HG02870 (cell line): ENCODE measurements around the gene TAF1.
"Not testable (repeated sequence)": the region's sequence is repeated elsewhere in the genome, so short reads cannot be mapped to it uniquely, and the experiment has no call there.

Experiments used
- ATAC-seq: cut with Tn5 transposase; IDR thresholded peaks from one replicate; pipeline ENCODE4 v1.9.1; 2021; ENCODE audit warnings: mild to moderate bottlenecking, moderate library complexity; ENCODE audit not compliant: unreplicated experiment

The TAF1 gene, protein sequence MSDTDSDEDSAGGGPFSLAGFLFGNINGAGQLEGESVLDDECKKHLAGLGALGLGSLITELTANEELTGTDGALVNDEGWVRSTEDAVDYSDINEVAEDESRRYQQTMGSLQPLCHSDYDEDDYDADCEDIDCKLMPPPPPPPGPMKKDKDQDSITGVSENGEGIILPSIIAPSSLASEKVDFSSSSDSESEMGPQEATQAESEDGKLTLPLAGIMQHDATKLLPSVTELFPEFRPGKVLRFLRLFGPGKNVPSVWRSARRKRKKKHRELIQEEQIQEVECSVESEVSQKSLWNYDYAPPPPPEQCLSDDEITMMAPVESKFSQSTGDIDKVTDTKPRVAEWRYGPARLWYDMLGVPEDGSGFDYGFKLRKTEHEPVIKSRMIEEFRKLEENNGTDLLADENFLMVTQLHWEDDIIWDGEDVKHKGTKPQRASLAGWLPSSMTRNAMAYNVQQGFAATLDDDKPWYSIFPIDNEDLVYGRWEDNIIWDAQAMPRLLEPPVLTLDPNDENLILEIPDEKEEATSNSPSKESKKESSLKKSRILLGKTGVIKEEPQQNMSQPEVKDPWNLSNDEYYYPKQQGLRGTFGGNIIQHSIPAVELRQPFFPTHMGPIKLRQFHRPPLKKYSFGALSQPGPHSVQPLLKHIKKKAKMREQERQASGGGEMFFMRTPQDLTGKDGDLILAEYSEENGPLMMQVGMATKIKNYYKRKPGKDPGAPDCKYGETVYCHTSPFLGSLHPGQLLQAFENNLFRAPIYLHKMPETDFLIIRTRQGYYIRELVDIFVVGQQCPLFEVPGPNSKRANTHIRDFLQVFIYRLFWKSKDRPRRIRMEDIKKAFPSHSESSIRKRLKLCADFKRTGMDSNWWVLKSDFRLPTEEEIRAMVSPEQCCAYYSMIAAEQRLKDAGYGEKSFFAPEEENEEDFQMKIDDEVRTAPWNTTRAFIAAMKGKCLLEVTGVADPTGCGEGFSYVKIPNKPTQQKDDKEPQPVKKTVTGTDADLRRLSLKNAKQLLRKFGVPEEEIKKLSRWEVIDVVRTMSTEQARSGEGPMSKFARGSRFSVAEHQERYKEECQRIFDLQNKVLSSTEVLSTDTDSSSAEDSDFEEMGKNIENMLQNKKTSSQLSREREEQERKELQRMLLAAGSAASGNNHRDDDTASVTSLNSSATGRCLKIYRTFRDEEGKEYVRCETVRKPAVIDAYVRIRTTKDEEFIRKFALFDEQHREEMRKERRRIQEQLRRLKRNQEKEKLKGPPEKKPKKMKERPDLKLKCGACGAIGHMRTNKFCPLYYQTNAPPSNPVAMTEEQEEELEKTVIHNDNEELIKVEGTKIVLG (N-terminal part only)

DNA sequence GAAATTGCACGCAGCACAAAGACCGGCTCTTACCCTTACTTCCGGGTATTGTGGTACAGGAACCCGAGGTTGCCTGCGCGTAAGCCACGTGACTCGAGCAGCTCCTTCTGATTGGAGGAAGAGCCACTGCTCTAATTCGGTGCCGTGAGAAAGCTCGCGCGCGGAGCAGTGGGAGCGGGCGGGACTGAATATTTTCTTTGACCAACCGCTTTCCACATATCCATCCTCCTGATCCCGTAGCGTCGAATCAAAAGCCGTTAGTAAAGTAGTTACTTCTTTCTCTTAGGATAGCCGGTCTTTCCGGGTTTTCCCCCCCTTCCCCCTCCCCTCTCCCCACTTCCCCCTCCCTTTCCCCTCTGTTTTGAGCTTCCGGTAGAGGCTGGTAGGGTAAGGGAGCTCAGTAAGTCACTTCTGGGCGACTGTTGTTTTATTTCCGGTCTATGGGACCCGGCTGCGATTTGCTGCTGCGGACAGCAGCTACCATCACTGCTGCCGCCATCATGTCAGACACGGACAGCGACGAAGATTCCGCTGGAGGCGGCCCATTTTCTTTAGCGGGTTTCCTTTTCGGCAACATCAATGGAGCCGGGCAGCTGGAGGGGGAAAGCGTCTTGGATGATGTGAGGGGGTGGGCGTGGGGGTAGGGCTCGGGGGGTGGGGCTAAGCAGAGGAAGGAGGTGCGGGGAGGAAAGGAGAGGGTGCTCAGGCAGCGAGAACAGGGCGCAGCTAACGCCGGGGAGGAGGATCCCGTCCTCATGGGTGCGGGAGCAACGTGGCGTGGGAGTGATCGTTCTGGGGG lies at the start of gene TAF1:
Gene TAF1, plus strand, starts transcription at position 483 of the 799 bp plus-strand sequence. Its CDS starts 18 bp downstream, at position 501.
- peak; percentile 84 for ATAC-seq

DNA sequence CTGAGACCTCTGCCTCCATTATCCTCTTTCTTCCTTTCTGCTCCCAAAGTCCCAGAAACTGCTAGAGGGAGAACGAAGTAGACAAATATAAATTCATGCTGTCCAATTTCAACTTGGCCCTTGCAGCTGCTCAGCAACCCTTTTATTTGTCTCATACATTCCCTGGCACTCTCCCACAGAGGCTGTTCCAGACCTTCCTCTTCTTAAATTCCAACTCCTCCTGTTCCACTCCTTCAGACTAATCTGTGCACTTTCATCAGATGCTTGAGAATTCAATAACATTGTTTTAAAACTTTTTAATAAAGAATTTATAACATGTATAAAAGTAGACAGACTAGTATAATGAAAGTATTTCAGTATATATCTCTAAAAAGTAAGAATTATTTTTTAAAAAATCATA lies 49.2 kb upstream of the TAF1 start:
- not testable (repeated sequence) for ATAC-seq

DNA sequence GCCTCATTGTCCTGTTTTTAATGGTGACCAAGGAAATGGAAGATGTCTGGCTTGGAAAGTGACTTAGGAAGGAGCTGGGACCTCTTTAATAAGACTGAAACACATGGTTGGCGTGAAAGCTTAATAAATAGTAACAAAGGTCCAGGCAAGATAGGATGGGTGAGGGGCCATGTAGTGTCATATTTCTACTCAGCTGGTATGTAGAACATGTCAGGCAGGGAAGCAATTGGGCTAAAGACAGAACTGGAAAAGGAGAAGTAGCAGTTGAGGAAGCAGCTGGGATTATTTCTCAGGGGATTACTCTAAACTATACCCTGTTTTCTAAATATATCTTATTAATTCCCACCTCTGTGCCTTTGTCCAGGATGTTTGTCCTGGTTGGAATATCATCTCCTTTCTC lies 46.0 kb upstream of the TAF1 start:
- no peak for ATAC-seq

DNA sequence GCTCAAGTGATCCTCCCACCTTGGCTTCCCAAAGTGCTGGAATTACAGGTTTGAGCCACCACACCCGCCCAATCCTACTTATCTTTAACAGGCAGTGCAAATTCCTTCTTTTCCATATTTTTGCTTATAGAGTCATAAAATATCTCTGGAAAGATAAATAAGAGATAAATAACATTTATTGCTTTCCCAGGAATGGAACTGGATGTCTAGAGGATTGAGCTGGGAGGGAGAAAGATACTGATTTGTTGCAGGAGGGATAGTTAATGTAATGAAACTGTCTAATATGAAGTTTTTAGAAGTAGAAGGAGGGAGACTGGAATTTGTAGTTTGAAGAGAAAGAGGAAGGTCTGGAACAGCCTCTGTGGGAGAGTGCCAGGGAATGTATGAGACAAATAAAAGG lies 44.4 kb upstream of the TAF1 start:
- no peak for ATAC-seq

DNA sequence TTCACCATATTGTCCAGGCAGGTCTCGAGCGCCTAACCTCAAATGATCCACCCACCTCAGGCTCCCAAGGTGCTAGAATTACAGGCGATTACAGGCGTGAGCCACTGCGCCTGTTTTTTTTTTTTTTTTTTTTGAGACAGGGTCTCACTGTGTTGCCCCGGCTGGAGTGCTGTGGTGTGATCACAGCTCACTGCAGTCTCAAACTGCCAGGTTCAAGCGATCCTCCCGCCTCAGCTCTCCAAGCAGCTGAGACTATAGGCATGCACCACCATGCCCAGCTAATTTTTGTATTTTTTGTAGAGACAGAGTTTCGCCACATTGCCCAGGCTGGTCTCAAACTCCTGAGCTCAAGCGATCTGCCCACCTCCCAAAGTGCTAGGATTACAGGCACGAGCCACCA lies 41.7 kb upstream of the TAF1 start:
- ATAC-seq: not testable (repeated sequence)

DNA sequence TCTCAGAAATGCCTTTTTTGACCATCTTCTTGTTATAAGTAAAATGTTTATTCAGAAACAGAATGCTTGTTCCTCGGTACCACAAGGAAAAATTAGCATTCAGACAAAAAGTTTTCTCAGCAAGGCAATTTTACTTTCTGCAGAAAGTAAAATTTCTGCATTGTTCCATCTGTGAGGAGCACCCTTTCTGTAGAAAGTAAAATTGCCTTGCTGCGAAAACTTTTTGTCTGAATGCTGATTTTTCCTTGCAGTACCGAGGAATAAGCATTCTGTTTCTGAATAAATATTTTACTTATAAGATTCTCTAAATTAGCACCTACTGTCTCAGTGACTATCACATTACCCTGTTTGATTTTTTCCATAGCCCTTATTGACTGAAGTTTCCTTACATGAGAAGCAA lies 39.8 kb upstream of the TAF1 start:
- no peak for ATAC-seq

DNA sequence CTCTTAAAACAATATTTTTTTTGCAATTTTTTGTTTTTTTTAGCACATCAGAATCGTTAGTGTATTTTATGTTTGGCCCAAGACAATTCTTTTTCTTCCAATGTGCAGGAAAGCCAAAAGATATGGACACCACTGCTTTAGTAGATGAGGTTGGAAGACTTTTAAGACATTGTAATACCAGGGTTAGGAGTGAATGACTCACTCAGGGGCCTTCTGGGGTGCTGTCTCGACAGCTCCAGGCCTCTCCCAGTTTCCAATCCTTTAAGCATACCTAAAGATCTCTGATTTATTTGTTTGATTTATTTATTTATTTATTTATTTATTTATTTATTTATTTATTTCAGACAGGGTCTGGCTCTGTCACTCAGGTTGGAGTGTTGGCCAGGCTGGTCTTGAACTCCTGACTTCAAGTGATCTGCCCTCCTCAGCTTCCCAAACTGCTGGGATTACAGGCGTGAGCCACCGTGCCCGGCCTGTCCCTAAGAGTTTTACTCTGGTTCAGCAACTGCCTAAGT lies 16.9 kb upstream of the TAF1 start:
- not testable (repeated sequence) for ATAC-seq

DNA sequence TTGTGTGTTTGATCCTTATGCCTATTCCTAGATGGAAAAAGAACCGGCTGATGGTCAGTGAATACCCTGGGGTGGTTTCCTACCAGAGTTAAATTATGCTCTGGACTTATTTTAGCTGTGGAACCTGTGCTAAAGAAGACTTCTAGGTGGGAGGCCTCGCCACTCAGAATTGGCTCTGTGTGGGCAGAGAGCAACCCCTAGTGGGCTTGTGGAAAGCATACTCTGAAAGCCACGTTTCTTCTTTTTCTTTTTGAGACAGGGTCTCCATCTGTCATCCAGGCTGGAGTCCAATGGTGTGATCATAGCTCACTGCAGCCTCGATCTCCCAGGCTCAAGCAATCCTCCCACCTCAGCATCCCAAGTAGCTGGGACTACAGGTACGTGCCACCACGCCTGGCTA lies 16.3 kb upstream of the TAF1 start:
- not testable (repeated sequence) for ATAC-seq

DNA sequence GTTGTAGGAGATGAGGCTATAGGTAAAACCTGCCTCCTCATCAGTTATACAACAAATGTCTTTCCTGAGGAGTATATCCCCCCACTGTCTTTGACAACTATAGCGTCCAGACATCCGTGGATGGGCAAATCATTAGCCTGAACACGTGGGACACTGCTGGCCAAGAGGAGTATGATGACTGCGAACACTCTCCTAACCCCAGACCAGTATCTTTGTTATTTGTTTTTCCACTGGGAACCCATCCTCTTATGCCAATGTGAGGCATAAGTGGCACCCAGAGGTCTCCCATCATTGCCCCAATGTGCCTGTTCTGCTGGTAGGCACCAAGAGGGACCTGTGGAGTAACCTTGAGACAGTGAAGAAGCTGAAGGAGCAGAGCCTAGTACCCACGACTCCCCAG lies 13.7 kb upstream of the TAF1 start:
- not testable (repeated sequence) for ATAC-seq

- ATAC-seq: no peak
Observed at GRCh38 chrX:71364221-71364620, 1.9 kb upstream of the TAF1 start.

DNA sequence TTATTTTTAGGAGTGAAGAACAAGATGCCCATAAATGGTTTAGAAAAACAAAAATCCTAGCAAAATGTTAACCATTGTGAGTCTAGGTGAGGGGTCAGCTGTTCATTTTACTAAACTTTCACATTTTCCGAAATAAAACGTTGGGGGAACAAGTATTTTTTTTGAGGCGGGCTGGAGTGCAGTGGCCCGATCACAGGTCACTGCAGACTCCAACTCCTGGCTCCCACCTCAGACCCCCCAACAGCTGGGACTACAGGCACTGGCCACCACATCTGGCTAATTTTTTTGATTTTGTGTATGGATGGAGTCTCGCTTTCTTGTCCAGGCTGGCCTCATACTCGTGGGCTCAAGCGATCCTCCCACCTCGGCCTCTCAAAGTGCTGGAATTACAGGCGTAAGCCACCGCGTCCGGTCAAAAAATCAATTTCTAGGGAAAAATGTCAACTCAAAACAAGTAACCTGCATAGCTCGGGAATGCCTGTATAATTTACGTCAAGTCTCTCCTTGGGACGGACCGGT lies 742 bp upstream of the TAF1 start:
- ATAC-seq: no peak

DNA sequence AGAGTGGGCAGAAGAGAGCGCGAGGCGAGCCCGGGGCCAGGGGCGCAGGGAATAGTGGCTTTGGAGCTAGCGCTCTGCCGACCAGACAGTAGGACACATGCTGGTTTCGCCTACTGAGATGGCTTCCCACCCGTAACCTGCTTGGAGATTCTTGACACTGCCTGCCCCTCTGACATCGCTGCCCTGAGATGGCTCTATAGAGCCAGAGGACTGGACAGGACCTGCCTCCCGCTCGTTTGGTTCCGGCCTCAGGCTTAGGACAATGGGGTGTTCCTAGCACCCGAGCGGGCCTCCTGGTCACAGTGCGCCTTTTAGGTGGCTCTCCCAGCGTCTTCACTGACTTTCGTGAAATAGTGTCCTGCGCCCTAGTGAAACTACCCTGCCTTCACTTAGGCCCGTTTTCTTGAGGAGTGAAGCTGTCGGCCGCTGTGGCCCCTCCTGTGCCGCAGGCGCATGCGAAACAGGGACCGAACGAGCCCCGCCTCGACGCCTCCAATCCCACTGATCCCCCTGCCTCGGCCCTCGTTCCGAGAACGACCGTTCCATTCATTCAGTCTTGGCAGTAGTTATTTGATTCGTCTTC lies 608 bp downstream of the TAF1 start:
- ATAC-seq: peak; percentile 8

DNA sequence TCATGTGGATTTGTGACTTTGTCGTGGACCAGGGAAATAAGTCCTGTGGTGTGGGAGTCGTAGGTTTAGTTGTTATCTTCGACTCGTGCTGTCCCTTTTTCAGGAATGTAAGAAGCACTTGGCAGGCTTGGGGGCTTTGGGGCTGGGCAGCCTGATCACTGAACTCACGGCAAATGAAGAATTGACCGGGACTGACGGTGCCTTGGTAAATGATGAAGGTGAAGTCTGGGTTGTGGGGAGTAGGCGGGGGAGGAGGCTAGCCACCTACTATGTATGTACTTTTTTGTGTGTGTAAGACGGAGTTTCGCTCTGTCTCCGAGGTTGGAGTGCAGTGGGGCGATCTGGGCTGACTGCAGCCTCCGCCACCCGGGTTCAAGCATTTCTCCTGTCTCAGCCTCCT lies 1.2 kb downstream of the TAF1 start:
- ATAC-seq: no peak

DNA sequence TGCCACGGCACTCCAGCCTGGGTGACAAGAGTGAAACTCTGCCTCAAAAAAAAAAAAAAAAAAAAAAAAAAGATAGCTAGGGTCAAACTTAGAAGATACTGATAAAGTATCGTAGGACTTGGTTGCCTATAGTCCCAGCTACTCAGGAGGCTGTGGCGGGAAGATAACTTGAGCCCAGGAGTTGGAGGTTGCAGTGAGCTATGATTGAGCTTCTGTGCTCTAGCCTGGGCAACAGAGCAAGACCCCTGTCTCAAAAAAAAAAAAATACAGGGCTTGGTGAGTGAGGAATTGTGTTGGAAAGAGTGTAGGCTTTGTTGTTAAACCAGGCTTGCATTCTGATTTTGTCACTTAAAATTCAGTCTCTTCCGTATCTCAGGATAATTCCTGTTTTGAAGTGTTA lies 6.2 kb downstream of the TAF1 start:
- no peak for ATAC-seq

GRCh38 chrX:71378732-71379131 lies 12.6 kb downstream of the TAF1 start:
- ATAC-seq: no peak

DNA sequence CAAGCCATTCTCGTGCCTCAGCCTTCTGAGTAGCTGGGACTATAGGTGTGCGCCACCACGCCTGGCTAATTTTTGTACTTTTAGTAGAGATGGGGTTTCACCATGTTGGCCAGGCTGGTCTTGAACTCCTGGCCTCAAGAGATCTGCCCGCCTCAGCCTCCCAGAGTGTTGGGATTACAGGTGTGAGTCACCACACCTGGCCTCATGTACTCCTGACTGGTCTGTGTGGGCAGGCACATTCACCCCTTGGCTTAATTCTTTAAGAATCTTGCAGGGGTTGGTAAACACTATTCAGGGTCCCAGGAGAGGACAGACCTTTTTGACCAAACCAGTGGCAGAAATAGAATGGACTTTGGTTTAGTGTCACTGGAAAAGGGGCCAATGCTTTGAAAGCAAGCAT lies 25.6 kb downstream of the TAF1 start:
- not testable (repeated sequence) for ATAC-seq

DNA sequence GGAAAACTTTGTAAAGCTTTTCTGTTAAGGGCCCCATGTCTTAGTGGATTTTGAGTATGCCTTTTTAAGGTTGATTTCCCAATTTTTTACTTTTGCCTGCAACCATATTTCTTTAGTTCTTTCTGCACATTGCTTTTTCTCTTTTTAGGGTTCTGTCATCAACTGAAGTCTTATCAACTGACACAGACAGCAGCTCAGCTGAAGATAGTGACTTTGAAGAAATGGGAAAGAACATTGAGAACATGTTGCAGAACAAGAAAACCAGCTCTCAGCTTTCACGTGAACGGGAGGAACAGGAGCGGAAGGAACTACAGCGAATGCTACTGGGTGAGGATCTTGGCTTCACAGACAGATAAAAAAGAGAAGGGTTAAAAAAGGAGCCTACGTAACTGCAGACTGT lies 27.8 kb downstream of the TAF1 start:
- no peak for ATAC-seq

GRCh38 chrX:71396576-71396975 lies 30.4 kb downstream of the TAF1 start:
- ATAC-seq: no peak

DNA sequence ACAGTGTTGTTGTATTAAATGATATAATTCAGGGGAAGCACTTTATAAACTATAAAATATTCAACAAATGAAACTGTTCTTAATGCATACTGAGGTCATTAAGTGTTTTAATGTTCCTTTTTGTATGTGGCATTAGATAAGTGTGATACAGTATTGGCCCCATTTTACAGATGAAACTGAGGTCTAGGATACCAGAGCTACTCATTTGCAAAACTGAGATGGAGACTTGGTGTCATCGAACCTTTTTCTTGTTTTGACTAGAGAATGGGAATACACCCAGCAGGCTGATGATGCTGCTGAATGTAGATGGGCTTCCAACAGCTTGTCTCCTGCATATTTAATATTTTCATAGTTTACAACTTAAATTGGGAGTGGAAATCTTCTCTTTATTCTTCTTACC lies 34.6 kb downstream of the TAF1 start:
- no peak for ATAC-seq
